Lower leg skin (tissue), 4 donors: Measurements from ENCODE around the gene RAPGEF4. TPM values are rescaled to one million over a fixed set of nuclear protein-coding genes. Genes with fewer than 3 reads are reported as not detected.
A peak's percentile ranks its signal among the peaks of the same experiment; 100 is the strongest.
"Not testable (repeated sequence)": the region's sequence is repeated elsewhere in the genome, so short reads cannot be mapped to it uniquely, and the experiment has no call there.

Source experiments
- DNase-seq, 2 donors: peaks; one replicate each; pipeline ENCODE4 v3.0.0-alpha.2; 2019; ENCODE audit warnings: low spot score in 2 of 2
- H3K4me3 ChIP-seq: fragments of 200-600 bp; sonication (generic); 2 replicates; pipeline ENCODE4 v1.5.1; 2017; ENCODE audit warnings: mild to moderate bottlenecking, low read depth; ENCODE audit not compliant: poor library complexity, severe bottlenecking
- CTCF ChIP-seq, 3 donors: fragments of 450-650 bp; IDR thresholded peaks; one replicate each; pipeline ENCODE4 v1.5.1; 2016; ENCODE audit warnings: antibody characterized with exemption in 3 of 3, mild to moderate bottlenecking in 3 of 3, moderate library complexity in 2 of 3
- POLR2A ChIP-seq, 2 donors: fragments of 450-650 bp; IDR thresholded peaks; one replicate each; pipeline ENCODE4 v1.6.1; 2016 to 2017; ENCODE audit warnings: antibody characterized with exemption in 2 of 2, mild to moderate bottlenecking in 1 of 2, moderate library complexity in 1 of 2
- WGBS, 2 donors: methylation state at CpG; one replicate each; pipeline ENCODE4 v1.1.5; 2018; 5-methylcytosine and 5-hydroxymethylcytosine counted together
- intact Hi-C: fragments of 100-400 bp; cut with DNase I; formaldehyde crosslinking; loops from one replicate; pipeline ENCODE4 v1.15.0; 2023; ENCODE audit warnings: low total_unique reads
- total RNA-seq, 4 donors: library from RNA; depleted of rRNA; stranded (reverse); fragments of >200 nt; gene quantifications; one replicate each; pipeline ENCODE4 v1.1.0, GENCODE V29; 2016

RAPGEF4 gene
- total RNA-seq, 4 donors from 2014 or later: 15.5 to 25.8 (median 25.0) TPM

GRCh38 chr2:173034143-173034542, 298.5 kb downstream of the RAPGEF4 start:
- intact Hi-C loops: no loop called here
- TF ChIP-seq CTCF (IDR thresholded peaks at IDR 0.05) (no peak), POLR2A (IDR thresholded peaks at IDR 0.05) (no peak)
- no peak overlapping the region for H3K4me3 ChIP-seq
- DNase-seq: no peak
- WGBS, 2 donors: 76 to 81% methylated on average over 7 of the region's 7 CpGs

- H3K4me3 ChIP-seq: no peak overlapping the region
- TF ChIP-seq POLR2A (IDR thresholded peaks at IDR 0.05): no peak
- no peak for TF ChIP-seq CTCF (IDR thresholded peaks at IDR 0.05)
- DNase-seq: no peak
- 76 to 87% methylated on average over 12 of the region's 12 CpGs for WGBS, 2 donors
- intact Hi-C loops: no loop called here
These were observed 301.8 kb downstream of the RAPGEF4 start for GRCh38 chr2:173037245-173038120.

GRCh38 chr2:173038257-173038656, 302.6 kb downstream of the RAPGEF4 start:
- H3K4me3 ChIP-seq, DNase-seq, intact Hi-C loops: not testable (repeated sequence)
- WGBS, 2 donors: 83 to 86% methylated on average over 2 of the region's 2 CpGs

- intact Hi-C loops: no loop called here
- TF ChIP-seq POLR2A (IDR thresholded peaks at IDR 0.05): no peak
- TF ChIP-seq CTCF (IDR thresholded peaks at IDR 0.05): no peak
- DNase-seq: no peak
- no peak overlapping the region for H3K4me3 ChIP-seq
These were observed 305.1 kb downstream of the RAPGEF4 start for GRCh38 chr2:173040729-173041128.

- TF ChIP-seq CTCF (IDR thresholded peaks at IDR 0.05) (no peak), POLR2A (IDR thresholded peaks at IDR 0.05) (no peak)
- peak in 1 of 2 donors; percentile 37 for DNase-seq
- WGBS, 2 donors: 89 to 90% methylated on average over 8 of the region's 8 CpGs
- no peak overlapping the region for H3K4me3 ChIP-seq
- intact Hi-C loops: no loop called here
These were observed 307.8 kb downstream of the RAPGEF4 start for GRCh38 chr2:173043476-173043875.

- intact Hi-C loops: no loop called here
These were observed 308.4 kb downstream of the RAPGEF4 start for GRCh38 chr2:173043897-173044519.

More at GRCh38 chr2:173043897-173044519, 308.4 kb downstream of the RAPGEF4 start:
- TF ChIP-seq POLR2A (IDR thresholded peaks at IDR 0.05) (no peak), CTCF (IDR thresholded peaks at IDR 0.05) (no peak)
- H3K4me3 ChIP-seq: no peak overlapping the region
- 91 to 94% methylated on average over 13 of the region's 13 CpGs for WGBS, 2 donors
- DNase-seq: no peak
